ENCODE results near the gene ZBTB1. TPM values are rescaled to one million over a fixed set of nuclear protein-coding genes. Genes with fewer than 3 reads are reported as not detected.

ZBTB1 gene
- total RNA-seq, 1 experiment from 2014 or later: 36.6 TPM

- in situ Hi-C loops (cut with HindIII; ENCODE audit: low pct_unique_long_range_greater_than_20kb, low sequenced_read_pairs): no loop called here
- DNase-seq (ENCODE audit: low read depth): no peak
Observed at GRCh38 chr14:64488590-64489099, 15.9 kb upstream of the ZBTB1 start.

DNA sequence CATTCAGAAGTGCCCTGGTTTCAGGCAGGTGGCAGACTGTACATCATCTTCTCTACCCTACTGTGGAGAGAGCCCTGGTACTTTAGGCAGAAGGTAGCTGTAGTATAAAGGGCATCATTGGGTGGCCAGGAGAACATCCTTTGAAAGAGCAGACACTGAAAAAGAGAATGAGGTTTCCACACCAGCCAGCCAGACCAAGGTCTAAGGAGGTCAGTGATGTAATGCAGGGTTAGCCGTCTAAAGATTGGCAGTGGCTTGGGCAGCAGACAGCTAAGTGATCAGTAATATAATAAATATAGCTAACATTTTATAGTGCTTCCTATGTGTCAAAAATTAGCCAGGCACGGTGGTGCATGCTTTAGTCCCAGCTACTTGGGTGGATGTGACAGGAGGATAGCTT lies 12.9 kb upstream of the ZBTB1 start:
- no peak for DNase-seq (ENCODE audit: low read depth)
- in situ Hi-C loops (cut with HindIII; ENCODE audit: low pct_unique_long_range_greater_than_20kb, low sequenced_read_pairs): no loop called here

DNA sequence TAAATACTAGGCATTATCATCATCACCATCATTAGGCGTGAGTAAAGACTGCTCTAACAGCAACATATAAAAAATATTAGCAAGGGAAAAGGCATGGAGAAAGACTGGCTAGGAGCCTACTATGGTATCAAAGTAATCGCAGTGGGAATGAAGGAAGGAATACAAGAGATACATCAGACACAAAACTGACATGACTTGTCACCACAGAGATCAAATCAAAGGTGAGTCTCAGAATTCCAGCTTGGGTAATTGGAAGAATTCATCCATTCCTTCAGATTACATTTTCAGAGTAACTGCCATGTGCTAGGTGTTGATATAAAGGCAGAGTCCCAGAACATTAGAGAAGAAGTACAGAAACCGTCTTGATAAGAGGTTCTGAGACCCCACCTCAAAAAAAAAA lies 11.1 kb upstream of the ZBTB1 start:
- DNase-seq (ENCODE audit: low read depth): no peak
- in situ Hi-C loops (cut with HindIII; ENCODE audit: low pct_unique_long_range_greater_than_20kb, low sequenced_read_pairs): no loop called here

DNA sequence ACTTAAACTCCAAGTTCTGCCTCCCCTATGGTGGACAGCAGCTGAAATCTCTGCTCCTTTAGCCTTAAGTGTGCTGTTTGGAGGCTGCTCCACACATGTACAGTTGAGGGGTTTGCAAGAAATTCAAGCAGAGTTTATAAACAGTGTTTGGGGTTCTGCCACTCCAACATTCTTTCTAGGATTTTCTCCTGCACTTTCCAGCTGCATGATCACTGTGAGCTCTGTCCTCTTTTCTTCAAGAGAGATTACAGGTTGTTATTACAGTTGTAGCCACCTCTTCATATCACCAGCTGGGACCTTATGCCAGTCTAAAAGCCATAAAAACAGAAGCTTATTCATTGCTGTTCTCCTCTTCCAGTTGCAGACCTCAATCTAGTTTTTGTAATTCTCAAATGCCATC lies 9.3 kb upstream of the ZBTB1 start:
- in situ Hi-C loops (cut with HindIII; ENCODE audit: low pct_unique_long_range_greater_than_20kb, low sequenced_read_pairs): no loop called here
- DNase-seq (ENCODE audit: low read depth): no peak

DNA sequence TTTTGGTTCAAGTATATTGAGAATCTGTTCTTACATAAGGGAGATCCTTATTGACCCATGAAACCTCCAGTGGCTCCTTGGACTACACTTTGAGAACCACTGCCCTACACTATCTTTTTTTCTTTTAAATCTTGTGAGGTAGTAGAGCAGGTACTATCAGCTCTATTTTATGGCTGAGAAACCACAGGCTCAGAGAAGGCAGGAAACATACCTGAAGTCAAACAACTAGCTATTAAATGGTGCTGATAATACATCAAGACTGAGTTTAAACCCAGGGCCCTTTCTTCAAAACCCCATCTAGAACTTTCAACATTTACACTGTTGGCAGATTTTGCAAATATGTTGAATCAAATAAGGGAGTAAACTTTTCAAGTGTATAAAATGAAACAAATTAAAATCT lies 7.8 kb upstream of the ZBTB1 start:
- in situ Hi-C loops (cut with HindIII; ENCODE audit: low pct_unique_long_range_greater_than_20kb, low sequenced_read_pairs): no loop called here
- no peak for DNase-seq (ENCODE audit: low read depth)

DNA sequence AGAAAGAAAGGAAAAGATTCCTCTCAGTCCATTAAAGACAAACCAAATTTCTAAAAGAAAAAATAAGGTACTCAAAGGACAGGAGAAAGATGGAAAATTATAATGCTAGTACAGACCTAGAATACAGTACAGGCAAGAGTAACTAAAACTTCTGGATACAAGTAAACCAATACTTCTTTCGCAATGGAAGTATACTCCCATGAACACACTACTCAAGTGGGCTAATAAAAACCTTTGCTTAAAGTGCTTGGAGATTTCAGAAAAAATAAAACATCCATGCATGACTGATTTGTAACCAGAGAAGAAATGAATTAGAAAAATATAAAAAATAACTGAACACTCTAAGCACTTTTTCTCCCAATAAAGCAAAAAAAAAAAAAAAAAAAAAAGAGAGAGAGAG lies 4.5 kb upstream of the ZBTB1 start:
- in situ Hi-C loops (cut with HindIII; ENCODE audit: low pct_unique_long_range_greater_than_20kb, low sequenced_read_pairs): no loop called here
- no peak for DNase-seq (ENCODE audit: low read depth)

GRCh38 chr14:64501411-64502171 lies 3.0 kb upstream of the ZBTB1 start:
- in situ Hi-C loops (cut with HindIII; ENCODE audit: low pct_unique_long_range_greater_than_20kb, low sequenced_read_pairs): no loop called here
- peak; percentile 56 for DNase-seq (ENCODE audit: low read depth)

GRCh38 chr14:64502456-64502855 lies 2.1 kb upstream of the ZBTB1 start:
- in situ Hi-C loops (cut with HindIII; ENCODE audit: low pct_unique_long_range_greater_than_20kb, low sequenced_read_pairs): no loop called here
- no peak for DNase-seq (ENCODE audit: low read depth)

DNA sequence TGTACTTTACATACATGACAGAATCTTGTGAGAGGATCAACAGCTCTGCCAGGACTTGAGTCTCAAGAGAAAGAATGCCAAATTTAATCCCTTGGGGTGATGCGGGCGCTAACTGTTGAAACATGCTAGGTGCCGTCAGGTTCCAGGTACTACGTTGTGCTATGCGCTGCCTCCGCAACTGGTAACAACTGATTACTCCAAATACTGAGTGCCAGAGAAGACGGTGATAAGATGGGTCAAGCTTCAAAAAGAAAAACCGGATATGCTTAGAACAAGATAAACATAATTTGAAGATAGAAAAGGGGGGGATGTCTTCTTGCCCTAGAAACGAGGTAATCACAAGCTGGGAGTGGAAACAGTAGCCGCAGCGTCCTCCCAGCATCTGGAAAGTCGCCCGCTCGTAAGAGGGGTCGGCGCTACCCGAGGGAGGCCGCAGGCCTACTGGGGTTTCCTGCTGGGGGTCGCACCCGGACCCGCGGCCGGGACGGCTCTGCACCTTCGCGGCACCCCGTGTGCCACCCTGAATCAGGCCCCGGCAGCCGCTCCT lies 1.6 kb upstream of the ZBTB1 start:
- in situ Hi-C loops (cut with HindIII; ENCODE audit: low pct_unique_long_range_greater_than_20kb, low sequenced_read_pairs): no loop called here

GRCh38 chr14:64503434-64504309 lies 898 bp upstream of the ZBTB1 start, which contains the start of gene ZBTB25:
TSS of gene ZBTB25 (minus strand) at chr14:64503838. CDS start at chr14:64490533, 13,305 bp downstream.
- in situ Hi-C loops (cut with HindIII; ENCODE audit: low pct_unique_long_range_greater_than_20kb, low sequenced_read_pairs): no loop called here
- peak; percentile 97 for DNase-seq (ENCODE audit: low read depth)

More for the DNA sequence above, 1.6 kb upstream of the ZBTB1 start:
- no peak for DNase-seq (ENCODE audit: low read depth)

GRCh38 chr14:64504897-64505794 lies 576 bp downstream of the ZBTB1 start:
- DNase-seq (ENCODE audit: low read depth): peak; percentile 86
- in situ Hi-C loops (cut with HindIII; ENCODE audit: low pct_unique_long_range_greater_than_20kb, low sequenced_read_pairs): no loop called here

DNA sequence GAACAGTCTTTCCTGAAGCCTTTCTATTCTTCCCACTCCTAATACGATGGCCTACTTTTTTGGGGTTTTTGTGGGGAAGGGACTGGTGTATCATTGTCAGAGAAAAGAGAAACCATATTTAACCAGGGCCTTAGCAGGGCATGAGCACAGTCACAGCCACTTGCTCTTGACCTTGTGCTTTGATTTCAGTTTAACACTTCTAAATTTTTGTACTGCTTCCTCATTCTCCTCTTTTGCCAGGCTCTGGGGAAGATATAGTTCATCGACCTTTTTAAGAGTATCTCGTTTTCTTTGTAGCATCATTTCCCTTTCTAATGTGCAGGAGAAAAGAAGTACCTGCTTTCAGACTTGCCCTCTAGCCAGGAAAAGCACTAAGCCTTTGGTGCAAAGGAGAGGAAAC lies 2.2 kb downstream of the ZBTB1 start:
- in situ Hi-C loops (cut with HindIII; ENCODE audit: low pct_unique_long_range_greater_than_20kb, low sequenced_read_pairs): no loop called here
- DNase-seq (ENCODE audit: low read depth): no peak

GRCh38 chr14:64507376-64508156 lies 3.0 kb downstream of the ZBTB1 start:
- DNase-seq (ENCODE audit: low read depth): peak; percentile 33

DNA sequence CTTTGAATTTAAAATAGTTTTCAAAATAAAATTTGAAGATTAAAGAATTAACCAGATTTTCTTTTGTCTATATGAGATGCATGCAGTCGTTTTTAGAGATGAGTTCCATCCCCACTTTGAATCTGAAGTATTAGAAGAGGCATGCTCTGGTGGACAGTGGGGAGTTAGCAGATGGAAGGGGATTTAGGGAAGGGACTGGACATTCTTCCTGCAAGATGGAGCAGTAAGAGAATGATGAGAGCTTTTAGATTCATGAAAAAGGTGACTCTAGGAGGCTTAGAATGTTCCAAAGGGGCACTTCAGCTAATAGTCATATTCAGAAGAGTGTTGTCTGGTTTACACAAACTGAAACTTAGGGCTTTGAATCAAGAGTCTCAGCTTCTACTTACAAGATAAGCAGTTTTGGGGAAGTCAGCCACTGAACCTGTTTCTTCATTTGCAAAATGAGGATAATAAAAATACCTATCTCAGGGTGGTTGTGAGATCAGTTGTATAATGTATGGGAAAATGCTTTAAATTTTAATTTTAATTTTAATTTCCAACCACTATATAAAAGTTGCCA lies 3.7 kb downstream of the ZBTB1 start:
- no peak for DNase-seq (ENCODE audit: low read depth)
- in situ Hi-C loops (cut with HindIII; ENCODE audit: low pct_unique_long_range_greater_than_20kb, low sequenced_read_pairs): no loop called here

More at GRCh38 chr14:64507376-64508156, 3.0 kb downstream of the ZBTB1 start:
- in situ Hi-C loops (cut with HindIII; ENCODE audit: low pct_unique_long_range_greater_than_20kb, low sequenced_read_pairs): no loop called here

GRCh38 chr14:64509036-64509435 lies 4.5 kb downstream of the ZBTB1 start:
- in situ Hi-C loops (cut with HindIII; ENCODE audit: low pct_unique_long_range_greater_than_20kb, low sequenced_read_pairs): no loop called here
- DNase-seq (ENCODE audit: low read depth): no peak

DNA sequence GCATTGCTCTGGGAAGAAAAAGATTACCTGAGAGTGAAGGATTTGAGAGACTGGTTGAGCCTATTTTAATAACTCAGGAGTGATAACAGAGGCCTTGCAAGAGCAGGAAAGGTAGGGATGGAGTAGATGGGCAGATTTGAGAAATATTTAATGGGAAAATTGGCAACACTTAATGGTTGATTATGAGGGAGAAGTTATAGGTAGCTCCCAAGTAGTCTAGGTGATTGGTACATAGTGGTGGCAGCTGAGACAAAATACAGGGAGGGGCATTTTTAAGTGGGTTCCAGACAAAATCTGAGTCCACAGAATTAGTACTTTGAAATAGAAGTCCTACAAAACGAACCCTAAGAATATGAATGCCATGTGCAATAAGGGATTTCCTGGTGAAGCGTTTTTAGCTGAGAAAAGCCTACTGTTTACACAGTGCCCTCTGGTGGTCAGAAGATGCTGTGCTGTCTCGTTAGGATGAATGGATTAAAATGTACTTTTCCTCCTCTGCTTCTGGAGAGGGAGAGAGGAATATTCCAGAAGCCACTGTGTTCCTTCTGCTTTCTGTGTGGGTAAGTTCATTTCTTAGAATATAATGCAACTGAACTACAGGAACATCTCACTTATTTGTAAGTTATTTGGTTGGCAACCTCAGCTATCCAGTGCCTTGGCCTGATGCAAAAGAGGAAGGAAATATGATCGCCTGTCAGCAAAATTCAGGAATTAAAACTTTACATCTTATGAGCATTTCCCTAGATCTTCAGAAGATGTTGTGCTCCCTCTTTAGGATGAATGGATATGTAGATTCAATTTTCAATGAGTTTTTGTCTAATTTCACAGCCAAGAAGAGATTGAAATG lies 6.5 kb downstream of the ZBTB1 start:
- in situ Hi-C loops (cut with HindIII; ENCODE audit: low pct_unique_long_range_greater_than_20kb, low sequenced_read_pairs): no loop called here
- DNase-seq (ENCODE audit: low read depth): peak; percentile 51

Measured in Caki2 (cell line).